HG03064 (cell line): ENCODE data around the gene DYRK3.

Experiments used
- ATAC-seq: cut with Tn5 transposase; IDR thresholded peaks from one replicate; pipeline ENCODE4 v1.9.1; 2021; ENCODE audit warnings: low read depth; ENCODE audit not compliant: unreplicated experiment

The DYRK3 gene

GRCh38 chr1:206681359-206681758, 46.0 kb downstream of the DYRK3 start:
- no peak for ATAC-seq

GRCh38 chr1:206682111-206682510, 46.8 kb downstream of the DYRK3 start:
- no peak for ATAC-seq

GRCh38 chr1:206683313-206683712, 48.0 kb downstream of the DYRK3 start:
- no peak for ATAC-seq

- no peak for ATAC-seq
These were observed 48.7 kb downstream of the DYRK3 start for GRCh38 chr1:206684003-206684402.

- ATAC-seq: peak; percentile 41
These were observed 49.4 kb downstream of the DYRK3 start, which contains the start of gene MAPKAPK2 for GRCh38 chr1:206684478-206685333. Gene MAPKAPK2, plus strand, starts transcription at chr1:206684905. Its CDS starts 325 bp downstream, at chr1:206685230.

- peak; percentile 18 for ATAC-seq
These were observed 50.0 kb downstream of the DYRK3 start for GRCh38 chr1:206685334-206685768.

GRCh38 chr1:206685769-206686477, 50.6 kb downstream of the DYRK3 start:
- ATAC-seq: peak; percentile 22

GRCh38 chr1:206686478-206687249, 51.3 kb downstream of the DYRK3 start:
- ATAC-seq: no peak

GRCh38 chr1:206687251-206687914, 52.0 kb downstream of the DYRK3 start:
- no peak for ATAC-seq

GRCh38 chr1:206687915-206688442, 52.6 kb downstream of the DYRK3 start:
- no peak for ATAC-seq

GRCh38 chr1:206690516-206690915, 55.2 kb downstream of the DYRK3 start:
- ATAC-seq: no peak

- ATAC-seq: no peak
These were observed 56.3 kb downstream of the DYRK3 start for GRCh38 chr1:206691604-206692003.

- ATAC-seq: no peak
These were observed 57.7 kb downstream of the DYRK3 start for GRCh38 chr1:206693029-206693428.

GRCh38 chr1:206693592-206693991, 58.3 kb downstream of the DYRK3 start:
- ATAC-seq: no peak

GRCh38 chr1:206694171-206695124, 59.1 kb downstream of the DYRK3 start:
- no peak for ATAC-seq

GRCh38 chr1:206695733-206696132, 60.4 kb downstream of the DYRK3 start:
- ATAC-seq: no peak

- ATAC-seq: no peak
These were observed 61.7 kb downstream of the DYRK3 start for GRCh38 chr1:206696812-206697585.

- no peak for ATAC-seq
These were observed 62.7 kb downstream of the DYRK3 start for GRCh38 chr1:206698011-206698410.
